WTC11 (cell line): Measurements from ENCODE around the gene AMBRA1. TPM values are rescaled to one million over a fixed set of nuclear protein-coding genes. Genes with fewer than 3 reads are reported as not detected.

ENCODE experiments used
- AFF4 ChIP-seq: sonication (generic); formaldehyde crosslinking; IDR thresholded peaks from 2 replicates; pipeline ENCODE4 v1.8.1; 2023; ENCODE audit warnings: mild to moderate bottlenecking, missing genetic modification reagents, borderline replicate concordance
- AR ChIP-seq: fragments of 250-450 bp; sonication (Bioruptor Pico); IDR thresholded peaks from 2 replicates; pipeline ENCODE4 v1.9.0; 2021; ENCODE audit warnings: mild to moderate bottlenecking
- ARID4B ChIP-seq: sonication (generic); formaldehyde crosslinking; IDR thresholded peaks from 2 replicates; pipeline ENCODE4 v1.8.0; 2023; ENCODE audit warnings: missing genetic modification reagents, mild to moderate bottlenecking, borderline replicate concordance
- CREB1 ChIP-seq: sonication (generic); formaldehyde crosslinking; IDR thresholded peaks from 2 replicates; pipeline ENCODE4 v1.8.0; 2023; ENCODE audit warnings: mild to moderate bottlenecking, missing genetic modification reagents
- E2F5 ChIP-seq: sonication (generic); formaldehyde crosslinking; IDR thresholded peaks from 2 replicates; pipeline ENCODE4 v1.8.1; 2022; ENCODE audit warnings: mild to moderate bottlenecking, moderate library complexity, missing genetic modification reagents
- ELF4 ChIP-seq: sonication (generic); formaldehyde crosslinking; IDR thresholded peaks from 2 replicates; pipeline ENCODE4 v1.8.1; 2022; ENCODE audit warnings: low read depth, mild to moderate bottlenecking, moderate library complexity, missing genetic modification reagents
- FOXP4 ChIP-seq: sonication (generic); formaldehyde crosslinking; IDR thresholded peaks from 2 replicates; pipeline ENCODE4 v1.8.0; 2022; ENCODE audit warnings: mild to moderate bottlenecking, missing genetic modification reagents
- HMGA2 ChIP-seq: fragments of 250-450 bp; sonication (Bioruptor Pico); IDR thresholded peaks from 2 replicates; pipeline ENCODE4 v1.4.0; 2021; ENCODE audit warnings: mild to moderate bottlenecking, moderate library complexity
- KAT7 ChIP-seq: sonication (generic); formaldehyde crosslinking; IDR thresholded peaks from 2 replicates; pipeline ENCODE4 v1.8.1; 2023; ENCODE audit warnings: missing genetic modification reagents, mild to moderate bottlenecking, borderline replicate concordance
- NR2C2 ChIP-seq: sonication (generic); formaldehyde crosslinking; IDR thresholded peaks from 2 replicates; pipeline ENCODE4 v1.8.0; 2022; ENCODE audit warnings: mild to moderate bottlenecking, missing genetic modification reagents
- NR3C1 ChIP-seq: sonication (generic); formaldehyde crosslinking; conservative IDR thresholded peaks from 2 replicates; pipeline ENCODE4 v1.8.1; 2023; ENCODE audit warnings: low read depth, mild to moderate bottlenecking, missing genetic modification reagents
- RORB ChIP-seq: fragments of 250-450 bp; sonication (Bioruptor Pico); IDR thresholded peaks from 2 replicates; pipeline ENCODE4 v1.9.0; 2021; ENCODE audit warnings: mild to moderate bottlenecking
- SMAD4 ChIP-seq: sonication (generic); formaldehyde crosslinking; IDR thresholded peaks from 2 replicates; pipeline ENCODE4 v1.8.0; 2022; ENCODE audit warnings: mild to moderate bottlenecking, missing genetic modification reagents
- USF1 ChIP-seq: sonication (generic); formaldehyde crosslinking; IDR thresholded peaks from 2 replicates; pipeline ENCODE4 v1.8.0; 2022; ENCODE audit warnings: mild to moderate bottlenecking, missing genetic modification reagents
- ZBTB43 ChIP-seq: sonication (generic); formaldehyde crosslinking; IDR thresholded peaks from 2 replicates; pipeline ENCODE4 v1.8.1; 2023; ENCODE audit warnings: mild to moderate bottlenecking, missing genetic modification reagents
- ZNF121 ChIP-seq: sonication (generic); formaldehyde crosslinking; IDR thresholded peaks from 2 replicates; pipeline ENCODE4 v1.8.0; 2023; ENCODE audit warnings: missing genetic modification reagents
- ZNF232 ChIP-seq: sonication (generic); formaldehyde crosslinking; IDR thresholded peaks from 2 replicates; pipeline ENCODE4 v1.8.0; 2022; ENCODE audit warnings: mild to moderate bottlenecking, missing genetic modification reagents
- ZNF512 ChIP-seq: sonication (generic); formaldehyde crosslinking; IDR thresholded peaks from 2 replicates; pipeline ENCODE4 v1.8.1; 2022; ENCODE audit warnings: missing genetic modification reagents, borderline replicate concordance
- total RNA-seq: library from RNA; stranded (reverse); gene quantifications from 3 replicates; pipeline ENCODE4 v1.2.3, GENCODE V29; 2021

Gene AMBRA1
- total RNA-seq, 1 experiment from 2014 or later: 35.0 TPM

- TF ChIP-seq AR (no peak), E2F5 (CRISPR knock-in tag) (peak; percentile 90), FOXP4 (CRISPR knock-in tag) (peak; percentile 98), ZNF121 (CRISPR knock-in tag) (no peak), AFF4 (CRISPR knock-in tag) (peak; percentile 69; the same call in 1 of the 2 replicates), ZBTB43 (CRISPR knock-in tag) (peak; percentile 98), RORB (CRISPR knock-in tag) (no peak), HMGA2 (no peak), KAT7 (CRISPR knock-in tag) (peak; percentile 82; the same call in 1 of the 2 replicates), NR3C1 (CRISPR knock-in tag) (no peak; the same call in 1 of the 2 replicates), ZNF512 (0 out of 2 replicates have a peak, but pooled peaks have one; percentile 84), ARID4B (CRISPR knock-in tag) (peak; percentile 100), SMAD4 (CRISPR knock-in tag) (peak; percentile 86), CREB1 (CRISPR knock-in tag) (peak; percentile 91), ZNF232 (CRISPR knock-in tag) (peak; percentile 97), ELF4 (no peak), NR2C2 (peak; percentile 69), USF1 (CRISPR knock-in tag) (peak; percentile 84; the same call in 1 of the 2 replicates)
Measured at GRCh38 chr11:46392421-46393230, 201.2 kb downstream of the AMBRA1 start (continued).
